Measurements from ENCODE around the gene ST3GAL2.

The ST3GAL2 gene

GRCh38 chr16:70419384-70420327, 19.2 kb downstream of the ST3GAL2 start:
- H4K20me1 ChIP-seq (ENCODE audit: insufficient read depth, low read length) = peaks cover 84% of the 10 kb centered on the region
- peaks cover 90% of the 10 kb centered on the region for H3K79me2 ChIP-seq (ENCODE audit: low read length)
- peaks cover 52% of the 10 kb centered on the region for H3K4me1 ChIP-seq (ENCODE audit: low read length)
- peaks cover 16% of the 10 kb centered on the region for H3K36me3 ChIP-seq (replicated peaks; ENCODE audit: low read depth, low read length)
- H3K27me3 ChIP-seq (ENCODE audit: low read depth, low read length) = no peaks in the 10 kb centered on the region
- H3K4me2 ChIP-seq (ENCODE audit: low read length) = peak overlapping the region; percentile 47
- H2AFZ ChIP-seq (ENCODE audit: low read depth, low read length) = no peak overlapping the region
- no peak overlapping the region for H3K9ac ChIP-seq (ENCODE audit: low read length)
- H3K27ac ChIP-seq (ENCODE audit: low read length) = no peak overlapping the region
- no peaks in the 10 kb centered on the region for H3K9me3 ChIP-seq (ENCODE audit: insufficient read depth, low read length)
- H3K4me3 ChIP-seq (ENCODE audit: low read length) = no peak overlapping the region
- no peak for TF ChIP-seq EZH2phosphoT487 (IDR thresholded peaks at IDR 0.05; ENCODE audit: low read depth)
- TF ChIP-seq, protein P1, sequence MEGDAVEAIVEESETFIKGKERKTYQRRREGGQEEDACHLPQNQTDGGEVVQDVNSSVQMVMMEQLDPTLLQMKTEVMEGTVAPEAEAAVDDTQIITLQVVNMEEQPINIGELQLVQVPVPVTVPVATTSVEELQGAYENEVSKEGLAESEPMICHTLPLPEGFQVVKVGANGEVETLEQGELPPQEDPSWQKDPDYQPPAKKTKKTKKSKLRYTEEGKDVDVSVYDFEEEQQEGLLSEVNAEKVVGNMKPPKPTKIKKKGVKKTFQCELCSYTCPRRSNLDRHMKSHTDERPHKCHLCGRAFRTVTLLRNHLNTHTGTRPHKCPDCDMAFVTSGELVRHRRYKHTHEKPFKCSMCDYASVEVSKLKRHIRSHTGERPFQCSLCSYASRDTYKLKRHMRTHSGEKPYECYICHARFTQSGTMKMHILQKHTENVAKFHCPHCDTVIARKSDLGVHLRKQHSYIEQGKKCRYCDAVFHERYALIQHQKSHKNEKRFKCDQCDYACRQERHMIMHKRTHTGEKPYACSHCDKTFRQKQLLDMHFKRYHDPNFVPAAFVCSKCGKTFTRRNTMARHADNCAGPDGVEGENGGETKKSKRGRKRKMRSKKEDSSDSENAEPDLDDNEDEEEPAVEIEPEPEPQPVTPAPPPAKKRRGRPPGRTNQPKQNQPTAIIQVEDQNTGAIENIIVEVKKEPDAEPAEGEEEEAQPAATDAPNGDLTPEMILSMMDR (IDR thresholded peaks at IDR 0.05; ENCODE audit: low read depth, low read length) = no peak

GRCh38 chr16:70418993-70419318, 19.9 kb downstream of the ST3GAL2 start:
- no peak for TF ChIP-seq EZH2phosphoT487 (IDR thresholded peaks at IDR 0.05; ENCODE audit: low read depth)
- Histone ChIP-seq H3K9ac (ENCODE audit: low read length) (no peak overlapping the region), H3K9me3 (ENCODE audit: insufficient read depth, low read length) (no peaks in the 10 kb centered on the region), H3K4me2 (ENCODE audit: low read length) (peak overlapping the region; percentile 47), H3K36me3 (replicated peaks; ENCODE audit: low read depth, low read length) (peaks cover 20% of the 10 kb centered on the region), H2AFZ (ENCODE audit: low read depth, low read length) (no peak overlapping the region), H3K27me3 (ENCODE audit: low read depth, low read length) (no peaks in the 10 kb centered on the region), H3K27ac (ENCODE audit: low read length) (no peak overlapping the region), H4K20me1 (ENCODE audit: insufficient read depth, low read length) (peaks cover 87% of the 10 kb centered on the region), H3K4me1 (ENCODE audit: low read length) (peaks cover 49% of the 10 kb centered on the region), H3K4me3 (ENCODE audit: low read length) (no peak overlapping the region), H3K79me2 (ENCODE audit: low read length) (peaks cover 94% of the 10 kb centered on the region)

DNA sequence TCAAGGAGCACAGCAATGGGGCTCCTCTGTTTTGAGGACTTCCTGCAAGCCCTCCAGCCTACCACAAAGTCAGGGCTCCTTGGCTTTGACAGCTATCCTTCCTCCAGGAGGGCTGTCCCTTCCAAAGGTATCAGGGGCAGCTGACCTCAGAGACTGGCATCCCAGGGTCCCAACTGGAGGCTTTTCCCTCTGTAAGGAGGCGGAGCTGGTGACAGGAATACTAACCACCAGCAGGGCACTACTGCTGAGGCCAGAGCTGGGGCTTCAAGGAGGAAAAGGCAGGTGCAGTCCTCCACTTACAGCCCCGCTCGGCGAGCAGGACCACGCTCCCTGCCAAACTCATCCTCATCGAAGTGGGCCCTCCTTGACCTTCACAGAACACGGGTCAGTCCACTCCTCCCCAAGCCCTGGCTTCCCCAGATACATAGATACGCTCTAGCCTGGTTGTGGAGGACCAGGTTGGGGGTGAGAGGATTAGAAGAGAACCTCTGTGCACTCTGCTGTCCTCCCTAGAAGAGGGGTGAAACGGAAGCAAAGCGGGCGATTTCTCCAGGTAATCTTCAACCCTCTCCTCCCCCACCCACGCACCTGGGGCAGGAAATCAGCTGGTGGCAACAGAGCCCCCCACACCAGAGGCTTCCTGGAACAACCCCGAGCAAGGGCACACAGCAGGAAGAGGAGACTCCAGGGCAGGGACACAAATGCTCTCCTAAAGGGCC, 20.5 kb downstream of the ST3GAL2 start:
- Histone ChIP-seq H3K9ac (ENCODE audit: low read length) (no peak overlapping the region), H3K36me3 (replicated peaks; ENCODE audit: low read depth, low read length) (peaks cover 20% of the 10 kb centered on the region), H2AFZ (ENCODE audit: low read depth, low read length) (no peak overlapping the region), H3K9me3 (ENCODE audit: insufficient read depth, low read length) (no peaks in the 10 kb centered on the region), H3K79me2 (ENCODE audit: low read length) (peaks cover 94% of the 10 kb centered on the region), H3K4me3 (ENCODE audit: low read length) (no peak overlapping the region), H3K27ac (ENCODE audit: low read length) (no peak overlapping the region), H3K27me3 (ENCODE audit: low read depth, low read length) (no peaks in the 10 kb centered on the region), H3K4me2 (ENCODE audit: low read length) (peak overlapping the region; percentile 47), H4K20me1 (ENCODE audit: insufficient read depth, low read length) (peaks cover 89% of the 10 kb centered on the region), H3K4me1 (ENCODE audit: low read length) (peaks cover 44% of the 10 kb centered on the region)
- TF ChIP-seq, protein P1 (IDR thresholded peaks at IDR 0.05; ENCODE audit: low read depth, low read length) = no peak
- TF ChIP-seq EZH2phosphoT487 (IDR thresholded peaks at IDR 0.05; ENCODE audit: low read depth) = no peak

GRCh38 chr16:70417661-70418060, 21.2 kb downstream of the ST3GAL2 start:
- Histone ChIP-seq H3K9me3 (ENCODE audit: insufficient read depth, low read length) (no peaks in the 10 kb centered on the region), H2AFZ (ENCODE audit: low read depth, low read length) (no peak overlapping the region), H3K9ac (ENCODE audit: low read length) (no peak overlapping the region), H4K20me1 (ENCODE audit: insufficient read depth, low read length) (peaks cover 82% of the 10 kb centered on the region), H3K27me3 (ENCODE audit: low read depth, low read length) (no peaks in the 10 kb centered on the region), H3K4me3 (ENCODE audit: low read length) (no peak overlapping the region), H3K4me2 (ENCODE audit: low read length) (peak overlapping the region; percentile 47; the same call in 1 of the 2 replicates), H3K27ac (ENCODE audit: low read length) (no peak overlapping the region), H3K36me3 (replicated peaks; ENCODE audit: low read depth, low read length) (peaks cover 20% of the 10 kb centered on the region), H3K79me2 (ENCODE audit: low read length) (peaks cover 87% of the 10 kb centered on the region), H3K4me1 (ENCODE audit: low read length) (peaks cover 42% of the 10 kb centered on the region)
- TF ChIP-seq, protein P1 (IDR thresholded peaks at IDR 0.05; ENCODE audit: low read depth, low read length) = no peak
- no peak for TF ChIP-seq EZH2phosphoT487 (IDR thresholded peaks at IDR 0.05; ENCODE audit: low read depth)
